ENCODE results near the gene PZP. TPM values are rescaled to one million over a fixed set of nuclear protein-coding genes. Genes with fewer than 3 reads are reported as not detected.

PZP gene
- polyA plus RNA-seq, 1 donor (not counting 4 experiments of a cell fraction or from before 2014, with no cell fraction given), result not detected

DNA sequence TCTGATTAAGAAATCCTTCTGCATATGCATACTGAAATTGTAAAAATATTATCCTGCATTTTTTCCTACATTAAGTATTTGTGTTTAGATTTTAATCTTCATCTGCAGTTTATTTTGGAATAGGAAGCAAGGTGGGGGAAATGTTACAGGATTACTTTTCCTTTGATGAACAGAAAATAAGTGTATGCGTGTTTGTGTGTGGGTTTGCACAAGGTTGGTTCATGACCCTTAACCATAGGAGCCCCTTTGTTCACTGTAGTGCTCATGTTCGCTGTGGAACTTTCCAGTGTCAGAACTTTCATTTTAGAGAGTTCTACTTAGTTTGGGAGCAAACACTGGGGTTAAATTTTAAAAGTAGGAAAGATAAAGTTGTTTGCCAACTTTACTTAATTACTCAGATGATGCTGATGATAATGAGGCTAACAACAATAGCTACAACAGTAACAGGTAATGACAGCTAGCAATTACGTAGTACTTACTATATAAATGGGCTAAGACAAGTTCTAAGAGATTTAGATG, 86.0 kb downstream of the PZP start:
- no peak overlapping the region for H3K27ac ChIP-seq (ENCODE audit: control insufficient read depth, insufficient read depth, low read length)
- H3K27me3 ChIP-seq (ENCODE audit: control insufficient read depth, extremely low read depth, insufficient read depth, low read length), result no peaks in the 10 kb centered on the region
- no peak for FAIRE-seq

DNA sequence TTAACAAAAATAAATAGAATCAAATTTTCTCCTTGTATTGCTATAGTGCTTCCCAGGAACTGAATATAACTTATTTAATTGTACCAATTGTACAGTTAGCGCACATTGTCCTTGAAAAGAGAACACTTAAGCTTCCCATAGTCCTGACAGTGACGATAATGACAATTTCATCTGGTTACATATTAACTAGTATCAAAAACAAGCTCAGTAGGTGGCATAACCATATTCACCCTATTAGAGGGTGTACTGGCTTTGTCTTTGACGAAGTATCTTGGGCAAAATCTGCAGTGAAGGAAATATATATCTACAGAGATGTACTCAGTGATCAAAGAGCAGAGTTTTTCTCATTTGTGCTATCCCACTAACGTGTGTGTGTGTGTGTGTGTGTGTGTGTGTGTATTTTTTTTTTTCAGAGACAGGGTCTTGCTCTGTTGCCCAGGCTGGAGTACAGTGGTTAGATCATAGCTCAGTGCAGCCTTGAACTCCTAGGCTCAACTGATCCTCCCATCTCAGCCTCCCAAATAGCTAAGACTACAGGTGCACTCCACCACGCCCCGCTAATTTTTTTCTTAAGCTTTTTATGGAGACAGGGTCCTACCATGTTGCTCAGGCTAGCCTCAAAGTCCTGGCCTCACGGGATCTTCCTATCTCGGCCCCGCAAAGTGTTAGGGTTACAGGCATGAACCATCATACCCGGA, 87.6 kb downstream of the PZP start:
- no peaks in the 10 kb centered on the region for H3K9me3 ChIP-seq (ENCODE audit: control insufficient read depth, low read depth, low read length)
- no peak overlapping the region for H2AFZ ChIP-seq (ENCODE audit: control insufficient read depth, low read length)
- DNase-seq (ENCODE audit: low read depth, low spot score) (no peak), FAIRE-seq (no peak)
- no peak for TF ChIP-seq EZH2 (IDR thresholded peaks at IDR 0.05; ENCODE audit: low read length)
- H3K36me3 ChIP-seq (ENCODE audit: control insufficient read depth in 2 of 2, extremely low read depth in 1 of 2, insufficient read depth in 2 of 2, low read length in 2 of 2), result no peaks in the 10 kb centered on the region
- dilution Hi-C loops (cut with MboI; ENCODE audit: extremely low pct_ligation_motif_present, low sequenced_read_pairs), result no loop called here
- H3K79me2 ChIP-seq (ENCODE audit: control insufficient read depth, insufficient read depth, low read length), result no peaks in the 10 kb centered on the region
- H3K4me2 ChIP-seq (ENCODE audit: control insufficient read depth, extremely low read depth, insufficient read depth, low read depth, low read length), result no peak overlapping the region
- H3K9ac ChIP-seq (ENCODE audit: control insufficient read depth, extremely low read depth, insufficient read depth, low read length), result no peak overlapping the region
- no peaks in the 10 kb centered on the region for H3K4me1 ChIP-seq (ENCODE audit: control insufficient read depth, extremely low read depth, insufficient read depth, low read length)
- no peaks in the 10 kb centered on the region for H3K27me3 ChIP-seq (ENCODE audit: control insufficient read depth, extremely low read depth, insufficient read depth, low read length)
- H3K27ac ChIP-seq (ENCODE audit: control insufficient read depth, insufficient read depth, low read length), result no peak overlapping the region
- no peaks in the 10 kb centered on the region for H4K20me1 ChIP-seq (ENCODE audit: control insufficient read depth, extremely low read depth, insufficient read depth, low read length)
- H3K4me3 ChIP-seq (ENCODE audit: control insufficient read depth in 2 of 3, extremely low read depth in 1 of 3, insufficient read depth in 2 of 3, low read depth in 1 of 3, low read length in 3 of 3), result no peak overlapping the region
- H3K9me1 ChIP-seq (ENCODE audit: control insufficient read depth, extremely low read depth, insufficient read depth, low read length), result no peaks in the 10 kb centered on the region

More for the DNA sequence above, 86.0 kb downstream of the PZP start:
- no peaks in the 10 kb centered on the region for H3K9me1 ChIP-seq (ENCODE audit: control insufficient read depth, extremely low read depth, insufficient read depth, low read length)
- H3K4me2 ChIP-seq (ENCODE audit: control insufficient read depth, extremely low read depth, insufficient read depth, low read depth, low read length), result no peak overlapping the region
- H3K79me2 ChIP-seq (ENCODE audit: control insufficient read depth, insufficient read depth, low read length), result no peaks in the 10 kb centered on the region
- TF ChIP-seq, protein P1, sequence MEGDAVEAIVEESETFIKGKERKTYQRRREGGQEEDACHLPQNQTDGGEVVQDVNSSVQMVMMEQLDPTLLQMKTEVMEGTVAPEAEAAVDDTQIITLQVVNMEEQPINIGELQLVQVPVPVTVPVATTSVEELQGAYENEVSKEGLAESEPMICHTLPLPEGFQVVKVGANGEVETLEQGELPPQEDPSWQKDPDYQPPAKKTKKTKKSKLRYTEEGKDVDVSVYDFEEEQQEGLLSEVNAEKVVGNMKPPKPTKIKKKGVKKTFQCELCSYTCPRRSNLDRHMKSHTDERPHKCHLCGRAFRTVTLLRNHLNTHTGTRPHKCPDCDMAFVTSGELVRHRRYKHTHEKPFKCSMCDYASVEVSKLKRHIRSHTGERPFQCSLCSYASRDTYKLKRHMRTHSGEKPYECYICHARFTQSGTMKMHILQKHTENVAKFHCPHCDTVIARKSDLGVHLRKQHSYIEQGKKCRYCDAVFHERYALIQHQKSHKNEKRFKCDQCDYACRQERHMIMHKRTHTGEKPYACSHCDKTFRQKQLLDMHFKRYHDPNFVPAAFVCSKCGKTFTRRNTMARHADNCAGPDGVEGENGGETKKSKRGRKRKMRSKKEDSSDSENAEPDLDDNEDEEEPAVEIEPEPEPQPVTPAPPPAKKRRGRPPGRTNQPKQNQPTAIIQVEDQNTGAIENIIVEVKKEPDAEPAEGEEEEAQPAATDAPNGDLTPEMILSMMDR (optimal IDR thresholded peaks at IDR 0.05 in 1 of 3, IDR thresholded peaks at IDR 0.05 in 1 of 3, conservative IDR thresholded peaks at IDR 0.05 in 1 of 3; ENCODE audit: extremely low read depth in 1 of 3, insufficient read depth in 2 of 3, low read length in 3 of 3), result no peak
- TF ChIP-seq EZH2 (IDR thresholded peaks at IDR 0.05; ENCODE audit: low read length), result no peak
- no peak overlapping the region for H2AFZ ChIP-seq (ENCODE audit: control insufficient read depth, low read length)
- no peak overlapping the region for H3K9ac ChIP-seq (ENCODE audit: control insufficient read depth, extremely low read depth, insufficient read depth, low read length)
- H4K20me1 ChIP-seq (ENCODE audit: control insufficient read depth, extremely low read depth, insufficient read depth, low read length), result no peaks in the 10 kb centered on the region
- H3K4me1 ChIP-seq (ENCODE audit: control insufficient read depth, extremely low read depth, insufficient read depth, low read length), result no peaks in the 10 kb centered on the region
- dilution Hi-C loops (cut with MboI; ENCODE audit: extremely low pct_ligation_motif_present, low sequenced_read_pairs), result no loop called here
- no peak for DNase-seq (ENCODE audit: low read depth, low spot score)
- H3K9me3 ChIP-seq (ENCODE audit: control insufficient read depth, low read depth, low read length), result no peaks in the 10 kb centered on the region
- H3K4me3 ChIP-seq (ENCODE audit: control insufficient read depth in 2 of 3, extremely low read depth in 1 of 3, insufficient read depth in 2 of 3, low read depth in 1 of 3, low read length in 3 of 3), result no peak overlapping the region
- no peaks in the 10 kb centered on the region for H3K36me3 ChIP-seq (ENCODE audit: control insufficient read depth in 2 of 2, extremely low read depth in 1 of 2, insufficient read depth in 2 of 2, low read length in 2 of 2)
